Stimulated activated CD8-positive, alpha-beta memory T cell treated with anti-CD3 and anti-CD28 coated beads, Interleukin-2, amount 100 ng/mL, for 48 hours (primary cell): ENCODE measurements around the gene IL17B.

Experiments used
- DNase-seq, 2 donors: peaks; one replicate each; pipeline ENCODE4 v3.0.0-alpha.2; 2020; ENCODE audit warnings: low read depth in 2 of 2

The IL17B gene

DNA sequence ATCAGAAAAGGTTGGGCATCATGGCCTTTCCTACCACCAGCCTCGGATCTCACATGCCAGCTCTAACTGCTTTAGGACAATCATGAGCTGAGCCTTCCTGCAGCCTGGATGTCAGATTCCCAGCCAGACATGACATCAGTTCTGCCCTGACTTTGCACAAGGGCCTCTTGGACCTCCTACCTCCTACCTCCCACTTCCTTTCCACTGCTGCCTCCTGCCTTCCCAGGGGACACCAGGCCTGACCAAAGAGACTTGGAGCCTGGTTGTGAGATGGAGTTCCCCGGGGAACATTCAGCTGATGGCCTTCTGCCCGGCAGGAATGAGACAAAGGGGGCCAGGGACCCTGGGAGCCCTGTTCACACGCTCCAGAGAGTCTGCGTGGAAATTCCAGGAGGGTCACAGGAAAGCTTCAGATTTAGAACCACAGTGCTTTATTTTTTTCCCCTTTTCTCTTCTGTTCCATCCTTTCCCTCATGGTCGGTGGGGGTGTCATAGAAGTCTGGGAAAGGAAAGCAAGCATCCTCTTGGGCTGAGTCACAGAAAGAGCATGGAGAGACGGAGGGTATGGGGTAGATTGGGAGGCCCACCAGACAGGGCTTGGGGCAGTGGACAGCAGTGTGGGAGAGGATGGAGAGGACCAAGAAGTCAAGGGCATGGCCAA lies 35.4 kb upstream of the IL17B start:
- DNase-seq = no peak

DNA sequence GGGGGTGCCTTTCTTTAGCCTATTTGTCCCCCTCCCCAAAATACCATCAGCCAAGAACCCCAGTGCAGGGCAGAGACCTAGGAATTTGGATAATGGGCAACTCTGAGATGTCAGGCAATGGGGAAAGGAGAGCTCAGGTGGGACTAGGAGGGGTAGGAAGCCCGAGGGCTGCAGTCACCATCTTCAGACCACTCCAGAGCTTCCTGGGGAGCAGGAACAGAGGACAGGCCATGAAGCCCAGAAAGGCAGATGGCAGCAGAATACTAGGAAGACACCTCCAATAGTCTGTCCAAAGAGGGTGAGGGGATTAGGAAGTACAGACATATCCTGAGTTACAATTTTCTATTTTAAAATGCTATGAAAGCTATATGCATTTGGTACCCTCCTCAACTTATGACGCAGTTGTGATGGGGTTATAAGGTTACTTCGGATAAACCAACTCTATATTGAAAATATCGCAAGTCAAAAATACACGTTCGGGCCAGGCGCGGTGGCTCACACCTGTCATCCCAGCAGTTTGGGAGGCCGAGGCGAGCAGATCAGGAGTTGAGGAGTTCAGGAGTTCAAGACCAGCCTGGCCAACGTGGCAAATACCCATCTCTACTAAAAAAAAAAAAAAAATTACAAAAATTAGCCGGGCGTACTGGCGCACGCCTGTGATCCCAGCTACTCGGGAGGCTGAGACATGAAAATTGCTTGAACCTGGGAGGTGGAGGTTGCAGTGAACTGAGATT lies 34.6 kb upstream of the IL17B start:
- DNase-seq = no peak

GRCh38 chr5:149412783-149413476 lies 33.8 kb upstream of the IL17B start:
- no peak for DNase-seq

DNA sequence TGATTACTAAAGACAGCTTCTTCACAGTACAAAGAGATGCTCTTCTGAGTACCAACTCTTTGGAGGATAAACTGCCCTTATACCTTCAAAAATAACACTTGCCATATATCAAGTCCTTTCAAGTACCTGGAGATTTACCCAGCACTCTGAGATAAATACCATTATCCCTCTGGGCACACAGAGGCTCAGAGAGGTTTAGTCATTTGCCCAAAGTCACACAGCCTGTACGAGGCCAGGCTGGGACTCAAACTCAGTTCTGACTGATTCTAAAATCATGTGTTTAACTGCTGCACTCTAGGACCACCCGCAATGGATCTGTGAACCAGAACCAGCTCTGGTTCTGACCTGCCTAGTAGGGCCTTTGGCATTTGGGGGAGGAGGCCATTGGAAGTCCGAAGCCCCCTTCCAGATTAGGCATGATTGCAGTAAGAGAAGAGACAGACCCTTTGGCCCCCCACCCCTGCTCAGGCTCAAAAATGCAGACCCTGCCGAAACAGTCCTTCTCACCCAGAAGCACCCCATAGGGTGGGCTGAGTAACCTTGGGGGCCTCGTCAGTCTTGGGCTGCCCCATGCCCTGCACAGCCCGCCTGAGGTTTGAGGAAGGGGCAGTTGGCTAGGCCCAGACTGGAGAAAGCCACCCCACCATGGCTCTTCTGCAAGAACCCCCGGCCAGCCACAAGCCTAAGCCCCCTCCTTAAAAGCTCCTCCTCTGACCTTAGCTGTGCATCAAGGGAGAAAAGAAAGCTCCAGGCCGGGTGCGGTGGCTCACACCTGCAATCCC lies 32.8 kb upstream of the IL17B start:
- DNase-seq = no peak

GRCh38 chr5:149410721-149411432 lies 31.8 kb upstream of the IL17B start:
- DNase-seq = no peak

- no peak for DNase-seq
Measured at GRCh38 chr5:149410071-149410470, 31.0 kb upstream of the IL17B start.

GRCh38 chr5:149409268-149409948 lies 30.3 kb upstream of the IL17B start:
- no peak for DNase-seq

GRCh38 chr5:149408252-149409099 lies 29.4 kb upstream of the IL17B start:
- no peak for DNase-seq

DNA sequence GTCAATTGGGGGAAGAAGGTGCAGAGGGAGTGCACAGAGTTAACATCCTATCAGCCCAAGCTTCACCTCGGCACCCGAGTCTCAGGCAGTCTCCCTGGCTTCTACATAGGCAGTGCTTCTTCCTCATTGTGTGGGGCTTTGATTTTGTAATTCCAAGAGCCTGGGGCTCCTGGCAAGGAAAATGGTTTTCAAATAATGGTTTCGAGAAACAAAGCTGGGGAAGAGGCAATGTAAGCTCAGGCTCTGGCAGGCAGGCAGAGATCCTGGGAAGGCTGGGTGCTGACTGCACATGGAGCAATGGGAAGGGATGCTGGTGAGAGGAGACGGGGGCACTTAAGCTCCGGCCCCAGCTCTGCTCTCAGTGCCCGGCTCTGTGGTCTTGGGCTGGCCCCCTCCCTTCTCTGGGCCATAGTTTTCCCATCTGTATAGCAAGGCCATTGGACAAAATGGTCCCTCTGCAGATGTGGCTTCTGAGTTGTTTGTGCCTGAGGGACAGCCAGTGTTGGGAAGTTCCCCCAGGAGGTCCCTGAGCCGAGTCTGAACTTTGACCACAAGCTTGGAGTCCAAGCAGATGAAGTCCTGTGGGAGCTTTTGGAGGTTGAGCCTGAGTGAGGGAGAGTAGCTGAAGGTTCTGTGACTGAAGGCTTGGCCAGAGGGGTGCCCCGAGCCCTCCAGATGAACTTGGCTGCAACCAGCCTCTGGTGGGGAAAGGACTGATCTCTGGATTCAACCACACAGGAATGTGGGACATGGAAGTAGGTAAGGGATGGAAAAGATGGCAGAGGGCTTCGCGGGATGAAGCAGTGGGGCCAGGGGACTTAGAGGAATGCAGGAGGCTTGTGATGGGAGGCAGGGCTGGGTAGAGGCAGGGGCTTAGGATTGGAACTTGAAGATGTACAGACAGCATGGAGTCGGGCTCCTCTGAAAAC lies 28.5 kb upstream of the IL17B start:
- DNase-seq = no peak

- no peak for DNase-seq
Measured at GRCh38 chr5:149406979-149407306, 27.9 kb upstream of the IL17B start.

DNA sequence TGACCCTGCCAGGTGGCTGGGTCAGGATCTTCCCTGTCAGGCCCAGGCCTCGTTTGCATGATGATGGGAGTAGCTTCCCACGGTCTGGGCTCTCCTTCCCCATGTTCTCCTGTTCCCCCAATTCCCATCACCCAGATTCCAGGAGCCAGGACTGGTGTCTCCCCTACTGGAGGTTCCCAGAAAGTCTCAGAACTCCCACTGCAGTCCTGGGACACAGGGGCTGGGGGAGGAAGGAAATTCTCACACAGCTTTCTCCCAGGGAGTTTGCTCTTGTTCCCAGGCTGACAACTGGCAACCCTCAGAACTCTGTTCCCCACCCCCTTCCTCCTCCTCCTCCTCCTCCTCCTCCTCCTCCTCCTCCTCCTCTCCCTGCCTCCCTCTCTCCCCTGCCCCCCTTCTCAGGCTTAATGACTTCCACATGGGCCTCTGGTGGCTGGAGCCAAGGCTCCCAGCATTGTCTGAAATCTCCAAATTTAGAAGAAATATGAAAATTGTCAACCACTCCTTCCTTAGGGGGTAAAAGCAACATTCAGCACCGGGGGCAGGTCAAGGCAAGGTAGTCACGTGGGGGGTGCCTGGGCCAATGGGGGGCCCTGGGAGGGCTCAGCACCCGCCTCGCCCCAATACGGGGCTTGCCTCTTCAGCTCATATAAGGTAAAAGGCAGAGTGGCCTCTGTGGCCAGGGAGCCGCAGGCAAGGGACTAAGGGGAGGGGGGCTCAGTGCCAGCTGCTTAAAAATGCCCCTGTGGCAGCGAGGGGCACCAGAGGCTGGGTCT lies 27.3 kb upstream of the IL17B start:
- DNase-seq = no peak

- DNase-seq = no peak
Measured at GRCh38 chr5:149405550-149406202, 26.6 kb upstream of the IL17B start.

- DNase-seq = no peak
Measured at GRCh38 chr5:149404746-149405549, 25.9 kb upstream of the IL17B start.

DNA sequence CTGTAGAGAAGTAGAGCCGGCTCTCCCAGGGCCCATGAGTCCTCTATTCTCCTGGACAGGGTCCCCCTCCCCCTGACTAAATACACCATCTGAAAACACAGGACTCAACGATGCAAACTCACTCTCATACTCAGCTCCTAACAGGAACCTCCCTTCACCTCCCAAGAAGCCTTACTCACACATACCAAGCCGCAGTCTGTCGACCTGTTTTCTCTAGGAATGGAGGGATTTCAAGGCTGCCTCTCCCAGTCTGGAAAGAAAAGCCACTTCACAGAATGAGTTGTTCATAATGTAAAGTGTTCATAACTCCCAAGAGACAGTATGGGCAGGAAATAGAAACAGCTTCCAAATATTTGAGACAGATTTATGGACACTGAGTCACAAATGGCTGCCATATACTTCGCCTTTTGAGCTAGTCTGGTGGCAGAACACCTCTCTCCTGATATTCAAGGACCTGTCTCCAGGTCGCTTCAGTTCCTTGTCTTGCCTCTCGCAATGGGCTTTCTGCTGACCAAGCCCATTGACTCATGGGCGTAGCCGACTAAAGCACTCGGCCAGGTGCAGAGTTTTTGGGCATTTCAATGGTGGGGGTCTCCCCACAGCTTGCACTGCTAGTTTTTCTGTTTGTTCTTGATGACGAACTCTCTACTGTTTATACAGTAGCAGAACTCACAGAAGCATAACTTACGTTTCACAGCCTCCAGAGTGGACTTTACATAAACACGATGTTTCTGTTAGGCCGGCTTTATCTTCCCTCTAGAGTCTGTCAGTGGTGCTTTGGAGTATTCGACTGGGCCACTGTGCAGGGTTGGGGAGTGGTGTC lies 25.0 kb upstream of the IL17B start:
- DNase-seq = no peak

DNA sequence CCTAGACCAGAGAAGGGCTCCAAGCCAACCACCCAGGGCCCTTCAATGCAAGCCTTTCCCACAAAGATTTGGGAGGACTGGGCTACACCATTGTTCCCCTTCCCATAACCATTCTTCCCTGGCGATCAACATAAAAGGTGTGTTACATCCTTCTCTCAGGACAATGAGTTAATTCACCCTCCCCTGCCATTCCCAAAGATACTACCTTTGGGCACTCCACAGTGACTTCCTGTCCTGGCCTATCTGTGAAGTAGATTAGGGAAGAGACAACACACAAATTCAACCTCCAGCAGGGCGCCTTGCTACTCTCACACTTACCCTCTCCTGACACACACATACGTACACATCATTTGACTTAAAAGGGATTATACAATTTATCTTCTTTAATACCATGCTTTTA lies 23.2 kb upstream of the IL17B start:
- DNase-seq = no peak

- no peak for DNase-seq
Measured at GRCh38 chr5:149401051-149401450, 22.0 kb upstream of the IL17B start.
